Sigmoid colon (tissue), 4 donors: ENCODE data around the gene NUB1.
"Not testable (repeated sequence)": the region's sequence is repeated elsewhere in the genome, so short reads cannot be mapped to it uniquely, and the experiment has no call there.

ENCODE experiments used
- CTCF ChIP-seq, 4 experiments: fragments of 450-650 bp in 3 of 4; fragments of 200-600 bp in 1 of 4; IDR thresholded peaks; one replicate each; pipeline ENCODE4 v1.5.1; 2016 to 2019; ENCODE audit warnings: antibody characterized with exemption in 4 of 4, mild to moderate bottlenecking in 3 of 4, moderate library complexity in 2 of 4
- EP300 ChIP-seq, 4 donors: sonication (generic); formaldehyde crosslinking; IDR thresholded peaks; one replicate each; pipeline ENCODE4 v1.6.1; 2017; ENCODE audit warnings: antibody characterized with exemption in 4 of 4
- POLR2A ChIP-seq, 2 donors: fragments of 450-650 bp; IDR thresholded peaks; one replicate each; pipeline ENCODE4 v1.6.1; 2016; ENCODE audit warnings: antibody characterized with exemption in 2 of 2, mild to moderate bottlenecking in 2 of 2, moderate library complexity in 2 of 2
- POLR2AphosphoS5 ChIP-seq, 4 donors: sonication (generic); formaldehyde crosslinking; IDR thresholded peaks; one replicate each; pipeline ENCODE4 v1.6.1; 2017; ENCODE audit warnings: antibody characterized with exemption in 4 of 4

GRCh38 chr7:151304251-151304650 lies 37.4 kb upstream of the NUB1 start:
- TF ChIP-seq CTCF, EP300, POLR2A, POLR2AphosphoS5 (IDR thresholded peaks at IDR 0.05): not testable (repeated sequence)
